ENCODE results near the gene DHRS3. TPM values are rescaled to one million over a fixed set of nuclear protein-coding genes. Genes with fewer than 3 reads are reported as not detected.

The DHRS3 gene
- total RNA-seq, 6 donors from 2014 or later: 84.9 to 154 (median 119) TPM

- no peak overlapping the region for H3K27ac ChIP-seq
- TF ChIP-seq POLR2AphosphoS5 (IDR thresholded peaks at IDR 0.05) (no peak), POLR2A (IDR thresholded peaks at IDR 0.05) (no peak), EP300 (IDR thresholded peaks at IDR 0.05) (no peak)
- TF ChIP-seq, protein P1, sequence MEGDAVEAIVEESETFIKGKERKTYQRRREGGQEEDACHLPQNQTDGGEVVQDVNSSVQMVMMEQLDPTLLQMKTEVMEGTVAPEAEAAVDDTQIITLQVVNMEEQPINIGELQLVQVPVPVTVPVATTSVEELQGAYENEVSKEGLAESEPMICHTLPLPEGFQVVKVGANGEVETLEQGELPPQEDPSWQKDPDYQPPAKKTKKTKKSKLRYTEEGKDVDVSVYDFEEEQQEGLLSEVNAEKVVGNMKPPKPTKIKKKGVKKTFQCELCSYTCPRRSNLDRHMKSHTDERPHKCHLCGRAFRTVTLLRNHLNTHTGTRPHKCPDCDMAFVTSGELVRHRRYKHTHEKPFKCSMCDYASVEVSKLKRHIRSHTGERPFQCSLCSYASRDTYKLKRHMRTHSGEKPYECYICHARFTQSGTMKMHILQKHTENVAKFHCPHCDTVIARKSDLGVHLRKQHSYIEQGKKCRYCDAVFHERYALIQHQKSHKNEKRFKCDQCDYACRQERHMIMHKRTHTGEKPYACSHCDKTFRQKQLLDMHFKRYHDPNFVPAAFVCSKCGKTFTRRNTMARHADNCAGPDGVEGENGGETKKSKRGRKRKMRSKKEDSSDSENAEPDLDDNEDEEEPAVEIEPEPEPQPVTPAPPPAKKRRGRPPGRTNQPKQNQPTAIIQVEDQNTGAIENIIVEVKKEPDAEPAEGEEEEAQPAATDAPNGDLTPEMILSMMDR (IDR thresholded peaks at IDR 0.05): no peak
- H3K4me3 ChIP-seq: no peak overlapping the region
- peaks cover 32 to 67% (median 37%) of the 10 kb centered on the region in 4 donors for H3K4me1 ChIP-seq
- DNase-seq (no peak), ATAC-seq (ENCODE audit: low FRiP score in 2 of 2) (no peak)
- H3K36me3 ChIP-seq: no peaks in the 10 kb centered on the region
- WGBS, 2 donors: 46 to 55% methylated on average over 8 of the region's 8 CpGs
- H3K27me3 ChIP-seq: no peaks in the 10 kb centered on the region
- H3K9me3 ChIP-seq: no peaks in the 10 kb centered on the region
Measured at GRCh38 chr1:12544992-12545391, 73.0 kb downstream of the DHRS3 start.

- 83 to 89% methylated on average over 4 of the region's 4 CpGs for WGBS, 2 donors
- no peak for TF ChIP-seq POLR2A (IDR thresholded peaks at IDR 0.05)
- TF ChIP-seq EP300 (IDR thresholded peaks at IDR 0.05): no peak
- TF ChIP-seq, protein P1 (IDR thresholded peaks at IDR 0.05): no peak
- TF ChIP-seq POLR2AphosphoS5 (IDR thresholded peaks at IDR 0.05): no peak
- no peak for ATAC-seq (ENCODE audit: low FRiP score in 2 of 2)
- no peak for DNase-seq
- Histone ChIP-seq H3K4me1 (peaks cover 29 to 67% (median 36%) of the 10 kb centered on the region in 4 donors), H3K27me3 (no peaks in the 10 kb centered on the region), H3K36me3 (no peaks in the 10 kb centered on the region), H3K9me3 (no peaks in the 10 kb centered on the region), H3K27ac (no peak overlapping the region), H3K4me3 (no peak overlapping the region)
Measured at GRCh38 chr1:12544357-12544756, 73.7 kb downstream of the DHRS3 start.

DNA sequence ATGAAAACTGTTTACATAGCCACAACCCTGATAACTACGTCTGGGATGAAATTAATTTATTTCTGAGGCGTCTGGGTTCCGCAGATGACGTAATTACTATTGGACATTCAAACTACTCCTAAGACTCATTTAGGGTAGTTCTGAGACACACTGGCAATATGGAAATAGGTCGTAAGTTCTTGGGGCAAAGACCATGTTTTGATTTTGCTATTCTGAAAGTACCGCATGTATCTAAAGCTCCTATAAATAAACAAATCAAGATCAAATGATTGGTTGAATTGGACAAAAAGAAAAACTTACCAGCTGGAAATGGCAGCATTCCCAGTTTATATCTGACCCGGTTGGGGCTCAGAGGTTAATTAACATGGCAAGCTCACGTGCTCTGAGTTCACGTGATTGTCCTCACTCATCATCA is 74.3 kb downstream of the DHRS3 start:
- TF ChIP-seq, protein P1 (IDR thresholded peaks at IDR 0.05): no peak
- TF ChIP-seq POLR2AphosphoS5 (IDR thresholded peaks at IDR 0.05) (no peak), EP300 (IDR thresholded peaks at IDR 0.05) (no peak), POLR2A (IDR thresholded peaks at IDR 0.05) (no peak)
- H3K4me1 ChIP-seq: peaks cover 23 to 63% (median 32%) of the 10 kb centered on the region in 4 donors
- ATAC-seq (ENCODE audit: low FRiP score in 2 of 2): no peak

DNA sequence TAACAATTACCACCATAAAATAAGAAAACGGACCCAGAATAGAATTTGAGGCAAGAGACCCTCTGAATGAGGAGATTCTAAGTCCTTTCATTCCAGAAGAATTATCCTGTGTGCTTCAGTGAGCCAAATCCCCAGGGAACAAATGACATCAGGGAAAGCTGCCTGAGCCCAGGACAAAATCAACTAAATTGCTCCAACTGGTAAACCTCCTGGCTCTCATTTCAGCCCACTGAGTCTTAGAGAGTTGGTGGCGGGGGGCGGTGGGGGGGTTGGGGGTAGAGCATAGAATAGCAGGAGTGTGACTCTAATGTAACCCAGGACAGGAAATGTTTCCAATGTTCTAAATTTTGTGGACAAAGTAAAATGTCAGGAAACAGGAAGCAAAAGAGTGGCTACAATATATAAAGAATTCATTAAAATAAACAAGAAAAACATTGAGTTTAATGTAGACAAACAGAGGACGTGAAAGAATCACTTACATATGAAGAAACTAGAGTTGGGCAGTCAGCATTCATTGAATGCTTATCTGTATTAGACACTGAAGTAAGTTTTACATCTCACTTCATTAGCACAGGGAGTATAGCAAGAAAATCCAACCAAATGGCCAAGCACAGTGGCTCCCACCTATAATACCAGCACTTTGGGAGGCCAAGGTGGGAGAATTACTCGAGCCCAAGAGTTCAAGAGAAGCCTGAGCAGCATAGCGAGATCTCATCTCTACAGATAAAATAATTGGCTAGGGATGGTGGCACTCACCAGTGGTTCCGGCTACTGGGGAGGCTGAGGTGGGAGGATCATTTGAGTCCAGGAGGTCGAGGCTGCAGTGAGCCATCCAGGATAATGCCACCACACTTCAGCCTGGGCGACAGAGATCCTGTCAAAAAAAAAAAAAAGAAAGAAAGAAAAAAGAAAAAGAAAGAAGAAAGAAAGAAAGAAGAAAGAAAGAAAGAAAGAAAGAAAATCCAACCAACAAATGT is 75.1 kb downstream of the DHRS3 start:
- H3K27ac ChIP-seq: no peak overlapping the region
- ATAC-seq (ENCODE audit: low FRiP score in 2 of 2): no peak
- H3K27me3 ChIP-seq: no peaks in the 10 kb centered on the region
- no peaks in the 10 kb centered on the region for H3K36me3 ChIP-seq
- H3K4me1 ChIP-seq: peaks cover 17 to 54% (median 25%) of the 10 kb centered on the region in 4 donors
- no peaks in the 10 kb centered on the region for H3K9me3 ChIP-seq
- WGBS, 2 donors: 85 to 86% methylated on average over 9 of the region's 9 CpGs
- no peak for TF ChIP-seq EP300 (IDR thresholded peaks at IDR 0.05)
- TF ChIP-seq POLR2A (IDR thresholded peaks at IDR 0.05): no peak
- no peak for TF ChIP-seq POLR2AphosphoS5 (IDR thresholded peaks at IDR 0.05)
- TF ChIP-seq, protein P1 (IDR thresholded peaks at IDR 0.05): no peak
- no peak for DNase-seq
- H3K4me3 ChIP-seq: no peak overlapping the region

More for the DNA sequence above, 74.3 kb downstream of the DHRS3 start:
- Histone ChIP-seq H3K27ac (no peak overlapping the region), H3K4me3 (no peak overlapping the region), H3K27me3 (no peaks in the 10 kb centered on the region), H3K9me3 (no peaks in the 10 kb centered on the region), H3K36me3 (no peaks in the 10 kb centered on the region)
- WGBS, 2 donors: 66 to 72% methylated on average over 9 of the region's 9 CpGs
- no peak for DNase-seq
